C4-2B (cell line): ENCODE results near the gene OSBP2.

Experiments
- CTCF ChIP-seq: fragments of 450-650 bp; conservative IDR thresholded peaks from 2 replicates; pipeline ENCODE4 v1.5.1; 2017; ENCODE audit warnings: mild to moderate bottlenecking
- ZFX ChIP-seq: fragments of 450-650 bp; IDR thresholded peaks from 2 replicates; pipeline ENCODE4 v1.6.1; 2017

GRCh38 chr22:30718491-30718890 lies 23.8 kb downstream of the OSBP2 start:
- TF ChIP-seq CTCF = no peak
- TF ChIP-seq ZFX = no peak
